Stimulated activated CD8-positive, alpha-beta memory T cell treated with anti-CD3 and anti-CD28 coated beads, Interleukin-15, amount 100 ng/mL, for 4 hours (primary cell): Measurements from ENCODE around the gene TSPEAR.
"Not testable (repeated sequence)": the region's sequence is repeated elsewhere in the genome, so short reads cannot be mapped to it uniquely, and the experiment has no call there.

Experiments
- DNase-seq, 2 donors: peaks; one replicate each; pipeline ENCODE4 v3.0.0-alpha.2; 2020; ENCODE audit warnings: low read depth in 2 of 2

TSPEAR gene

DNA sequence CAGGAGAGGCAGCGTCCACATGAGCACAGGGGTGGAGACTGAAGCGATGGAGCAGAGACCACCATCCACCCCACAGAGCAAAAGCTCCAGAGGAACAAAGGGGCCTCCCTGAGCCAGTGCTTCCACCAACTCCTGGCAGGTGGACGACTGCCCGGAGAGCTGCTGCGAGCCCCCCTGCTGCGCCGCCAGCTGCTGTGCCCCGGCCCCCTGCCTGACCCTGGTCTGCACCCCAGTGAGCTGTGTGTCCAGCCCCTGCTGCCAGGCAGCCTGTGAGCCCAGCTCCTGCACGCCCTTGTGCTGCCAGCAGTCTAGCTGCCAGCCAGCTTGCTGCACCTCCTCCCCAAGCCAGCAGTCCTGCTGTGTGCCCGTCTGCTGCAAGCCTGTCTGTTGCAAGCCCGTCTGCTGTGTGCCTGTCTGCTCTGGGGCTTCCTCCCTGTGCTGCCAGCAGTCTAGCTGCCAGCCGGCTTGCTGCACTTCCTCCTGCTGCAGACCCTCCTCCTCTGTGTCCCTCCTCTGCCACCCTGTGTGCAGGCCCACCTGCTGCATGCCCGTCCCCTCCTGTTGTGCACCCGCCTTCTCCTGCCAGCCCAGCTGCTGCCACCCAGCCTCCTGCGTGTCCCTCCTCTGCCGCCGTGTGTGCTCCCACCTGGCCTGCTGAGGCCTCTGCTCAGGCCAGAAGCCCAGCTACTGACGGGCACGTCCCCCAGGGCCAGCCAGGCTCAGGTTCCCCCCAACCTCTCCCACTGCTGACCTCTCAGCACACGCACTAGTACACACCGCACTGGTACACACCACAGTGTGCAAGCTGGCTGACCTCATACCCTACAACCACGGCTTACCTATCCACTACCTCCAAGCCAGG is 9.0 kb downstream of the TSPEAR start:
- DNase-seq: no peak

DNA sequence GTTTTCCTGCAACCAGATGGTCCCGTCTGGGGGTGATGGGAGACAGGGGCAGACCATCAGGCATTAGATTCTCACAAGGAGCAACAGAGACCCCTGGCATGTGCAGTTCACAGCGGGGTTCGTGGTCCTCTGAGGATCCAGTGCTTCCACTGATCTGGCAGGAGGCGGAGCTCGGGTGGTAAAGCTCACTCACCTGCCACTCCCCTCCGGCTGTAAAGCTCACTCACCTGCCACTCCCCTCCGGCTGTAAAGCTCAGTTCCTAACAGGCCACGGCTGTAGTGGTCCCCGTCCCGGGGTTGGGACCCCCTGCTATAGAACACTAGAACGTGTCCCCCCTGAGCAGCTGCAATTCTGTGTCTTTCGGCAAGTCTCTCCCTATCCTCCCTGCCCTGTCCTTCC is 9.8 kb downstream of the TSPEAR start:
- DNase-seq: no peak

DNA sequence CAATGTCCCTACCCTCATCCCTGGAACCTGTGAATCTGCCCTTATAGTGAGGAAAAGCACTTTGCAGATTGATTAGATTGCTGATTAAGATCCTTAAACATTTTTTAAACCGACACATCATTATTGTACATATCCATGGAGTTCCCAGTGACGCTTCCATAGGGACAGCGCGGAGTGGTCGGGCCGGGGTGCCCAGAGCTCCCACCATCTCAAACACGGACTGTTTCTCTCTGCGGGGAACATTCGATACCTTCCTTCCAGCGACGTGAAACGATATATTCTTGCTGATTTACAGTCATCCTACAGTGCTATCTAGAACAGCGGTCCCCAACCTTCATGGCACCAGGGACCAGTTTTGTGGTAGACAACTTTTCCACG is 10.4 kb downstream of the TSPEAR start:
- DNase-seq: no peak

DNA sequence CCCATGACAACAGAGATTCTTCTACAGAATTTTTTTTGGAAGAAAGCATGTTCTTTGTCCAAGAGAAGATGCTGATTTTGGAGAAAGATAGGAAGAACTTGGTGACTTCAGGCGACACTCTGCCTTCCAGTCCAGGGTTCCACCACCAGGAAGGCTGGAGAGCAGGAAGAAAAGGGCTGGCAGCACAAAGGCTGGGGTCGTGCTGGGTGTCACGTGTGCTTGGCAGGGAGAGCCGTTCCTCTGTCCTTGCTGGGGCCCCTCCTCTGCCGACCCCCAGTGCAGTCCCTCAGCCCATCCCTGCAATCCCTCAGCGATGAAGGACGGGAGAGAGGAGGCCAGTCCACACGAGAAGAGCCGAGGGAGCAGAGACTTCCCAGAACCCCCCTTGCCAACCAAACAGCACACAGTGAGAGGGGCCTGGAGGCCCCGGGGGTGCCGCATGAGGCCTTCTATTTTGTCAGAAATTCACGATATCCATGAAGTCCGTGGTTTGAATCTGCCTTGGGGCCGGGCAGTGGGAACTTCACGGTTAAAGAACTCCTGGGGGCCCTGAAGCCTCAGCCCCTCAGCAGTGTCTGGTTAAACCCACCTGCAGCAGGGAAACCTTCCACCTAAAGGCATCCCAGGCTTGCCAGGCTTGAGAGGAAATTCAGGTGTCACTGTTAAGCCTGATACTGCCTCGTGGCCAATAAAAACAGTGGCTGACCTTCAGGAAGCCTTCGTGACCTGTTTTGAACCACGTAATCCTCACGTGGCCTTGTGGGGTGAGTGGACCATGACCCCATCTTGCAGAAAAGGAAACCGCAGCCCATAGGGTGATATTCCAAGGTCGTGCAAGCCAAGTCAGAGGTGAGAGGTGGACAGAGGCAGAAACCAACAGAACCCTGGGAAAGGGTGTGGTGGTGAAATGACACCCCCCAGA is 11.0 kb downstream of the TSPEAR start:
- DNase-seq: no peak

DNA sequence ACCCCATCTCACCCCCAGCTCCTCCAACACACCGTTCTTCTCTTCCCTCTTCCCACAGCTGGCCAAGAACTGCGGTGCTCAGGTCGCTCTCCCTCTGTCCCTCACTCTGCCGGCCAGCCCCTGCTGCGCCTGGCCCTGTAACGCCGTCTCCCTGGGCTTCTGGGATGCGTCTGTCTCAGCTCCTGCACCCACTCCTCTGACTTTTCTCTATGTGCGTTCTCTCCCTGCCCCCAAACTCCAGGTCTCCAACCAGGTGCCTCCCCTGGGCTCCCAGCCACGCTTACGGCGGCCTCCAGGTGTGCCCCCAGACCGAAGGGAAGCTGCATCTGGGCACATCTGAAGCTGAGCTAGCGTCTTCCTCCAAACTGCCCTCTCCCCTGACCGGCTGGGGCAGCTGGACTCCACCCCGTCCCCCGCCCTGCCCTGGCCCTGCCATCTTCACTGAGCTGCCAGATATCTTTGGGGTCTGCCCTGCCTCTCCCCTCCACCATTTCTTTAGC is 11.8 kb downstream of the TSPEAR start:
- DNase-seq: no peak

DNA sequence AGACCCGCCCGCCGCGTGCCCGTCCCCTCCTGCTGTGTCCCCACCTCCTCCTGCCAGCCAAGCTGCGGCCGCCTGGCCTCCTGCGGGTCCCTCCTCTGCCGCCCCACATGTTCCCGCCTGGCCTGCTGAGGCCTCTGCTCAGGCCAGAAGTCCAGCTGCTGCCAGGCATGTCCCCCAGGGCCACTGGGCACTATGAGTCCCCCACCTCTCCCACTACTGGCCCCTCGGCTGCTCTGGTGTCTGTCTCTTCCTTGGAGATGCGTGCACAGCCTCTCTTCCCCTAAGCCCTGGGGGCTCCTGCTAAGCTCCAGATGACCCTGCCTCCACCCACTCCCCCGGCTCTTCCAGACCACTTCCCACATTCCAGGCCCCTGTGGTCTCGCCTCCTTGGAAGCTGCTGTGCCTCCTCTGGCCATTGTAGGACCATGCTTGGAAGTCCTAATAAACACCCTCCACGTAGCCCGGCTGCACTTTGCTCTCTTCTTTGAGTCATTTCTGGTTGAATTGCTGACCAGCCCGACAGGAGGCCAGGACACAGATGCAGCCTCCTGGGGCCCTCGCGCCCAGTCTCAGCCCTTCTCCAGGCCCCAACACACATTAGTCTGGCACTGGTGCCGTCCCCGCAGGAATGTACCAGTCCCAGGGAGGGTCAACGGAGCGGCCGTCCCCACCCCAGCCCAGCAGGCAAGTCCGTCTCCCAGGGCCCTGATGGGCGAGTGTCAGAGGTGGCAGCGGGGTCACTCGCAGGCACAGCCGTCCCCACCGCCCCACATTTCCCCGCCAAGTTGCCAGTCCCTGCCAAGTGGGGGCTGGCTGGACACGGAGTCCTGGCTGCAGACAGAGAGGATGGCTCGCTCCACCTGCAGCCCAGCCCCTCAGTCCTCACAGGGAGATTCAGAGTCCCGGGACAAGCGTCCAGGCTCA is 13.3 kb downstream of the TSPEAR start:
- DNase-seq: no peak

- DNase-seq: not testable (repeated sequence)
These were observed 14.1 kb downstream of the TSPEAR start, which contains the start of gene KRTAP10-12 for GRCh38 chr21:44697172-44697810. TSS of gene KRTAP10-12 (plus strand) at chr21:44697172. CDS start at chr21:44697202, 30 bp downstream.

GRCh38 chr21:44696572-44696971 is 14.8 kb downstream of the TSPEAR start:
- DNase-seq: no peak

- no peak for DNase-seq
These were observed 15.7 kb downstream of the TSPEAR start for GRCh38 chr21:44695641-44696040.

DNA sequence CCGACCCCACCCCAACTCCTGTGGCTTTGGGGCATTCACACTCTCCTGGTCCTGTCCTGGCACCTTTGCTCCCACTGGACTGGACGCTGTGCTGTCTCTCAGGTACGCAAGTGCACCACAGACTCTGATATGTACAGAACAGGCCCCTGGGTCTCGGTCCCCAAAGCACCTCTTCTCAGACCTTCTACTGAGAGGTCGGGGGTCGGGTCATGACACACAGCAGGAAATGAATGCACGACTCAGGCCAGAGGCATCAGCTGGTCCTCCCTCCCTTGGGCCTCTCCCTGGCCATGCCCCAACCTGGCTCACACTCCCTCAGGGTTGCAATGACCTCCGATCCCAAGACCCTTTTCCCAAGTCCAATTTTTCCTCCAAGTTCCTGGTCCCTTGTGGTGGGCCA is 16.2 kb downstream of the TSPEAR start:
- DNase-seq: no peak

DNA sequence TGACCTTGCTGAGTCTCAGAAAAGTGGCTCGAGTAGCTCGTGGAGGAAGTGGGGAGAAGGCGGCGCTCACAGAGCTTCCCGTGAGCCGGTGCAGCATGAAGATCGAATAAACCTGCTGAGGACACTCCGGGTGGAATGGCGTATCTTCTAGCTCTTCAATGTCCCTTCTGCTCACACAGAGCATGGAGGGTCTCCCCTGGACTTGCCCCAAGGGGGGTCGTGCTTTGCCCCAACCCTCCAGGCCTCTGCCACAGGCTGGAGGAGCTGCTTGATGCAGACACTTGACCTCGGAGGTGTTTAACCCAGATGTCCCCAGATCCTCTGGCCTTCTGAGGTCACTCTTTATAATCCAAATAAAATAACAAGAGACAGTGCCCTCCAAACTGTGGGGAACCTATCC is 16.6 kb downstream of the TSPEAR start:
- DNase-seq: no peak

GRCh38 chr21:44692798-44693512 is 18.4 kb downstream of the TSPEAR start:
- no peak for DNase-seq

- DNase-seq: no peak
These were observed 19.7 kb downstream of the TSPEAR start for GRCh38 chr21:44691686-44692085.

- DNase-seq: not testable (repeated sequence)
These were observed 21.6 kb downstream of the TSPEAR start for GRCh38 chr21:44689740-44690139.

GRCh38 chr21:44687671-44688070 is 23.7 kb downstream of the TSPEAR start:
- no peak for DNase-seq

- DNase-seq: no peak
These were observed 24.4 kb downstream of the TSPEAR start for GRCh38 chr21:44686843-44687561.

- DNase-seq: no peak
These were observed 25.2 kb downstream of the TSPEAR start for GRCh38 chr21:44686000-44686781.

DNA sequence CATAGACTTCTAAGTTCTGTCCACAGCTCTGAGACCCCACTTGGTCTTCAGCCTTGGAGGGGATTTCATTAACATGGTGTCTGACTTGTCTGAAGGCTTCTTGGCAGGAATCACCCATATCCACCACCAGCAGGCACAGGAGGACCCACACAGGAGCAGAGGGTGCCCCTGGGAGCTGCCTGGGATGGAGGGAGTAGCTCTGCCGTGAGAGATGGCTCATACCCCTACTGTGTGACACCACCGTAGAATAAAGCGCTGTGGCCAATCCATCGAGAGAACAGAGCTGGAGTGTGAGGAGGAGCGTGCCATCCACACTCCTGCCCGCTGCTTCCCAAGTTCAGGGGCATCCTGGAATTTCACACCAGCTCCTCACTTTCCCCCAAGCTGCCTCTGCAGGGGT is 26.3 kb downstream of the TSPEAR start:
- not testable (repeated sequence) for DNase-seq

- no peak for DNase-seq
These were observed 26.9 kb downstream of the TSPEAR start for GRCh38 chr21:44684483-44684882.
